Sigmoid colon (tissue), 4 donors: ENCODE measurements around the gene ABCC4.

Experiments used
- EP300 ChIP-seq, 4 donors: sonication (generic); formaldehyde crosslinking; IDR thresholded peaks; one replicate each; pipeline ENCODE4 v1.6.1; 2017; ENCODE audit warnings: antibody characterized with exemption in 4 of 4
- POLR2A ChIP-seq, 2 donors: fragments of 450-650 bp; IDR thresholded peaks; one replicate each; pipeline ENCODE4 v1.6.1; 2016; ENCODE audit warnings: antibody characterized with exemption in 2 of 2, mild to moderate bottlenecking in 2 of 2, moderate library complexity in 2 of 2
- TF ChIP-seq, protein P1 (sequence below), 4 experiments: fragments of 450-650 bp in 3 of 4; fragments of 200-600 bp in 1 of 4; IDR thresholded peaks; one replicate each; pipeline ENCODE4 v1.5.1; 2016 to 2019; ENCODE audit warnings: antibody characterized with exemption in 4 of 4, mild to moderate bottlenecking in 3 of 4, moderate library complexity in 2 of 4

DNA sequence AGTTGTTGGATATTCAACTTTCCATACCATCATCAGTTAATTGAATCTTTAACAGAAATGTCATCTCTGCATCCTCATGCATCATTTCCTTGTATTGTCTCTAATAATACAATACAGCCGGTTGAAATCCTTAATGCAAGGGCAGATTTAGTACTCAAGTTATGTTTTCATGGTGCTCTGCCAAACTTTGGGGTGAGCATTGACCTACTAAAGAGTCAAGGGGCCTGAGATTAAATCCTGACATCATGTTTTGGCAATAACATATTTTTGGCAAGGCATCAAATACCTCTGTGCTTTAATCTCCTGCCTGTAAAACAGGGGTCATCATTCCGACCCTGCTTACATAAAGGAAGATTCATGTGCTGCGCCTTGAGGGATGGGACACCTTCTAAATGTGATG, 42.7 kb upstream of the ABCC4 start:
- TF ChIP-seq, protein P1, sequence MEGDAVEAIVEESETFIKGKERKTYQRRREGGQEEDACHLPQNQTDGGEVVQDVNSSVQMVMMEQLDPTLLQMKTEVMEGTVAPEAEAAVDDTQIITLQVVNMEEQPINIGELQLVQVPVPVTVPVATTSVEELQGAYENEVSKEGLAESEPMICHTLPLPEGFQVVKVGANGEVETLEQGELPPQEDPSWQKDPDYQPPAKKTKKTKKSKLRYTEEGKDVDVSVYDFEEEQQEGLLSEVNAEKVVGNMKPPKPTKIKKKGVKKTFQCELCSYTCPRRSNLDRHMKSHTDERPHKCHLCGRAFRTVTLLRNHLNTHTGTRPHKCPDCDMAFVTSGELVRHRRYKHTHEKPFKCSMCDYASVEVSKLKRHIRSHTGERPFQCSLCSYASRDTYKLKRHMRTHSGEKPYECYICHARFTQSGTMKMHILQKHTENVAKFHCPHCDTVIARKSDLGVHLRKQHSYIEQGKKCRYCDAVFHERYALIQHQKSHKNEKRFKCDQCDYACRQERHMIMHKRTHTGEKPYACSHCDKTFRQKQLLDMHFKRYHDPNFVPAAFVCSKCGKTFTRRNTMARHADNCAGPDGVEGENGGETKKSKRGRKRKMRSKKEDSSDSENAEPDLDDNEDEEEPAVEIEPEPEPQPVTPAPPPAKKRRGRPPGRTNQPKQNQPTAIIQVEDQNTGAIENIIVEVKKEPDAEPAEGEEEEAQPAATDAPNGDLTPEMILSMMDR (IDR thresholded peaks at IDR 0.05) = no peak
- TF ChIP-seq POLR2A (IDR thresholded peaks at IDR 0.05) = no peak
- no peak for TF ChIP-seq EP300 (IDR thresholded peaks at IDR 0.05)
